ENCODE data around the gene TPM2. TPM values are rescaled to one million over a fixed set of nuclear protein-coding genes. Genes with fewer than 3 reads are reported as not detected.

The TPM2 gene
- total and polyA plus RNA-seq, 9 of the 15 experiments (the other 6 are each of a cell fraction or from before 2014, with no cell fraction given): 0.28 to 16.1 (median 4.5) TPM

- peaks cover 5% of the 10 kb centered on the region for H3K9me1 ChIP-seq (ENCODE audit: control insufficient read depth, insufficient read depth, low read length)
- 10% methylated on average over 2 of the region's 2 CpGs for WGBS (ENCODE audit: insufficient coverage, low coverage, missing lambda C conversion rate)
- H2AFZ ChIP-seq (ENCODE audit: low read depth, low read length): no peak overlapping the region
- H3K79me2 ChIP-seq (ENCODE audit: control insufficient read depth, insufficient read depth, low read length): peaks cover 82% of the 10 kb centered on the region
- FAIRE-seq: no peak
- H3K27ac ChIP-seq (ENCODE audit: extremely low read depth, low read depth, low read length): peak overlapping the region; percentile 97
- H3K36me3 ChIP-seq (ENCODE audit: control insufficient read depth, insufficient read depth, low read length): peaks cover 47% of the 10 kb centered on the region; the same call in 2 of the 3 replicates
- H4K20me1 ChIP-seq (replicated peaks; ENCODE audit: control insufficient read depth, insufficient read depth, low read length): peaks cover 11% of the 10 kb centered on the region; the same call in 1 of the 2 replicates
- no peak for DNase-seq (ENCODE audit: extremely low read depth in 1 of 4, low spot score in 3 of 4)
- H3K27me3 ChIP-seq (ENCODE audit: control insufficient read depth in 2 of 2, insufficient read depth in 2 of 2, low read length in 2 of 2): no peaks in the 10 kb centered on the region
- no peaks in the 10 kb centered on the region for H3K9me3 ChIP-seq (replicated peaks; ENCODE audit: control insufficient read depth, insufficient read depth, low read depth, low read length)
- POLR2A ChIA-PET: interaction anchor here (0.7 to 2.8 kb wide), 5 partner anchors 13 to 464 kb away, joined by 3 to 13 read pairs (median 3); partner anchors contain the start of genes CCDC107 and RMRP
- CTCF ChIA-PET (ENCODE audit: low intra/inter-chr PET ratio): no interaction called here
- peak overlapping the region; percentile 54 to 85; a peak in 3 of 4 replicates for H3K9ac ChIP-seq (ENCODE audit: insufficient read depth in 1 of 2, low read depth in 2 of 2, low read length in 2 of 2)
- peak overlapping the region; percentile 94 for H3K4me2 ChIP-seq (ENCODE audit: insufficient read depth, low read length)
- H3K4me3 ChIP-seq: peak overlapping the region; percentile 85
- H3K4me1 ChIP-seq (replicated peaks in 1 of 2; ENCODE audit: control insufficient read depth in 2 of 2, insufficient read depth in 2 of 2, low read length in 2 of 2): peaks cover 40 to 43% of the 10 kb centered on the region in 2 experiments
- BruUV-seq (replicated peaks): no TSS peak
- no peak for ATAC-seq
- in situ Hi-C loops (cut with MboI): no loop called here
- intact Hi-C loops (cut with micrococcal nuclease): loop anchor here (10.0 kb wide), 1 partner anchor 84 kb away; the partner anchor contains the start of genes HINT2 and SPAG8
- TF ChIP-seq SPI1 (IDR thresholded peaks at IDR 0.05; ENCODE audit: borderline replicate concordance, low read depth, low read length): no peak
- no peak for TF ChIP-seq HMG20A (CRISPR knock-in tag; conservative IDR thresholded peaks at IDR 0.05)
- TF ChIP-seq POLR2A (conservative IDR thresholded peaks at IDR 0.05): peak; percentile 56
- TF ChIP-seq FOXK1 (CRISPR knock-in tag; IDR thresholded peaks at IDR 0.05; ENCODE audit: borderline replicate concordance): no peak
- peak; percentile 9 for TF ChIP-seq KDM5B (IDR thresholded peaks at IDR 0.05; ENCODE audit: insufficient replicate concordance, low read depth, low read length)
- peak; percentile 55 for TF ChIP-seq C11orf30 (IDR thresholded peaks at IDR 0.05; ENCODE audit: low read depth)
- TF ChIP-seq NR0B1 (IDR thresholded peaks at IDR 0.05; ENCODE audit: partially characterized antibody): no peak
- no peak for TF ChIP-seq SAFB (IDR thresholded peaks at IDR 0.05; ENCODE audit: borderline replicate concordance, low read depth, low read length)
- peak; percentile 70; the same call in 1 of the 2 replicates for TF ChIP-seq HLTF (IDR thresholded peaks at IDR 0.05)
- TF ChIP-seq ARNT (IDR thresholded peaks at IDR 0.05): no peak
- TF ChIP-seq ILK (tag; IDR thresholded peaks at IDR 0.05; ENCODE audit: borderline replicate concordance, low read depth): no peak
- no peak for TF ChIP-seq ZNF707 (CRISPR knock-in tag; conservative IDR thresholded peaks at IDR 0.05)
- TF ChIP-seq LEF1 (IDR thresholded peaks at IDR 0.05): 0 out of 2 replicates have a peak, but pooled peaks have one; percentile 4
- TF ChIP-seq ZNF398 (CRISPR knock-in tag; IDR thresholded peaks at IDR 0.05): no peak
- peak; percentile 47; the same call in 1 of the 2 replicates for TF ChIP-seq ZNF316 (IDR thresholded peaks at IDR 0.05)
- TF ChIP-seq POLR2B (IDR thresholded peaks at IDR 0.05; ENCODE audit: low read depth, partially characterized antibody): peak; percentile 49
- TF ChIP-seq ZNF140 (CRISPR knock-in tag; IDR thresholded peaks at IDR 0.05): no peak
- TF ChIP-seq ADNP (tag; IDR thresholded peaks at IDR 0.05): no peak
- no peak for TF ChIP-seq ZNF512 (tag; IDR thresholded peaks at IDR 0.05)
Observed at GRCh38 chr9:35730486-35730854, 40.7 kb upstream of the TPM2 start.
